GM12872 (cell line): ENCODE measurements around the gene TTC7B.

Experiments used
- CTCF ChIP-seq: IDR thresholded peaks from 3 replicates; pipeline ENCODE4 v1.5.1; 2011; ENCODE audit warnings: low read depth, mild to moderate bottlenecking, low read length, moderate library complexity; ENCODE audit not compliant: insufficient read depth

TTC7B gene

GRCh38 chr14:90820958-90821357 lies 4.7 kb upstream of the TTC7B start:
- no peak for TF ChIP-seq CTCF

GRCh38 chr14:90819734-90820393 lies 3.6 kb upstream of the TTC7B start:
- TF ChIP-seq CTCF, result no peak

DNA sequence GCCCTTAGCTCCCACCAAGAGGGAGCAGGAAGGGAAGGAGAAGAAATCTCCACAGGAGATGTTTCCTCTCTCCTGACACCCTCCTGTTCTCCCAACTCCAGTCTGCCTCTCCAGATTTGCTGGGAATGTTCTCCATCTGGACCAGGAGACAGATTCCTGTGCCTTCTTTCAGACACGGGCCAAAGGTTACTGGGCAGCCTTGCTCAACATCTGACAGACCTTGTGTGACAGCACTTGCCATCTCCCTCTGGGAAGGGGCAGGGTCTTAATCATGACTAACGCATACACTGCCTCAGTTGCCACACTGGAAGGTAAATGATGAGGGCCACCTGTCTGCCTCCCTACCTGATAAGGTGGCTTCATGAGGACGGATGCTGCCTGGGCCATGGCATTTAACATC lies 2.5 kb upstream of the TTC7B start:
- TF ChIP-seq CTCF, result no peak

DNA sequence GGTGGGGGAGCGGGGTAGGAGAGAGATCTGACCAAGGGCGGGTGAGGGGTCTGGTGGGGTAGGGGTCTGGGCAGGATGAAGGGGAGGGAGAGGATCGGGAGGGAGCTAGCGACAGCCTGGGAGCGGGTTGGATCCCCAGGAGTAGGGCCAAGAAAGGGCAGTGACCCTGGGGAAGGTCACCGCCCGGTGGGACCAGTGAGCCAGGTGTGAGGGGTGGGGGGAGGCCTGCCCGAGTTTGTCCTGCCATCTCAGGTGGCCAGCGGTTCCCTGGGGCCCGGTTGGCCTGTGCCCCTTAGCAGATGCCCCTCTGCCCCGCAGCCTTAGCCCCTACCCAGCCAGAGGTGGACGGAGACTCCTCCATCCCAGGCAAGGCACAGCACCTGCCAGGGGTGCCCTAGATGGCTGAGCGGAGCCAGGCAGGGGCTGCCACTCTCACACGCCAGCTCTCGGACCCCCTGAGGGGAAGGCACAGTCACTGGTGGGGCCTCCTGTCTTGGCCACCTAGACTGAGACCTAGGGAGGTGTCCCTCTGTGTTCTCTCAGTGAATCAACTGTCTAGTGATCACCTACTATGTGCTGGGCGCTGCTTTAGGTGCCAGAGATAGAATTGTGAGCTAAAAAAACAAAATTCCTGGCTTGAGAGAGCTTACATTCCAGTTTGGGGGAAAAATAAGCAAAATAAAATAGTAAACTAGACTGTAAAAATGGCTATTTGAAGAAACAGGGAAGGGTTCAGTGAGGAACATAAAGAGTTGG lies 629 bp upstream of the TTC7B start:
- TF ChIP-seq CTCF, result no peak

DNA sequence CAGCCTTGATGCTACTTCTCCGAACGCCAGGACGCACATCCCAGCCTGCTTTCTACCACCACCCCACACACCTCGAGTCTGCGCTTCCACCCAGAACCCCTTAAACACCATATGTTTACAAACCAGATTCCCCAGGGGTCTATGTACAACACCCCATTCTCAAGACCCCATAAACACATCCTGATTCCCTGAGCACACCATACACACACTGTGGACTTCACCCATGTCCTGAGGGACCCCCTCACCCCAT lies 733 bp downstream of the TTC7B start:
- TF ChIP-seq CTCF, result no peak

- TF ChIP-seq CTCF, result no peak
These were observed 1.2 kb downstream of the TTC7B start for GRCh38 chr14:90814806-90815571.

- no peak for TF ChIP-seq CTCF
These were observed 2.8 kb downstream of the TTC7B start for GRCh38 chr14:90813442-90813841.
